ENCODE measurements around the gene PLCB1. TPM values are rescaled to one million over a fixed set of nuclear protein-coding genes. Genes with fewer than 3 reads are reported as not detected.

PLCB1 gene
- polyA plus RNA-seq, 1 donor (not counting 4 experiments of a cell fraction or from before 2014, with no cell fraction given): 0.37 TPM

DNA sequence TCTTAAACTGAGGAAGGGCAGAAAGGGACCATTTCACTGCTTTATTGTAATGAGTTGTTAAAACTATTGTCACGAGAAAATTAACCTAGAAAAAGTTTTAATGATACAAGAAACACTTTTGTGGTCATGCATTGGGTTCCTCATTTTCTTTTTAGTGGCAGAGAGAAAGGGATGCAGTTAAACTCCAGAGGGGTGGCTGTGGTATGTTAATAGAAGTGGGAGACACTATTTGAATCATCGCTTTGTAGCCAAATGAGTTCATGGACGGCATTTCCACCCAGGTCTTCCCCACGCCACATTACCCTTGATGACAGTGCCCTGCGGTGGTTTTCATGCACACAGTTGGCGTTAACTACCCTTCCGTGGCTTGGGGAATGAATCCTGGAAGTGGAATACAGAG is 235.6 kb downstream of the PLCB1 start:
- DNase-seq (ENCODE audit: low read depth, low spot score) (no peak), FAIRE-seq (no peak)
- Histone ChIP-seq H3K27ac (ENCODE audit: control insufficient read depth, insufficient read depth, low read length) (no peak overlapping the region), H3K79me2 (ENCODE audit: control insufficient read depth, insufficient read depth, low read length) (no peaks in the 10 kb centered on the region), H3K36me3 (ENCODE audit: control insufficient read depth in 2 of 2, extremely low read depth in 1 of 2, insufficient read depth in 2 of 2, low read length in 2 of 2) (no peaks in the 10 kb centered on the region), H3K9me1 (ENCODE audit: control insufficient read depth, extremely low read depth, insufficient read depth, low read length) (no peaks in the 10 kb centered on the region), H3K4me1 (ENCODE audit: control insufficient read depth, extremely low read depth, insufficient read depth, low read length) (no peaks in the 10 kb centered on the region), H3K9ac (ENCODE audit: control insufficient read depth, extremely low read depth, insufficient read depth, low read length) (no peak overlapping the region), H3K4me3 (ENCODE audit: control insufficient read depth in 2 of 3, extremely low read depth in 1 of 3, insufficient read depth in 2 of 3, low read depth in 1 of 3, low read length in 3 of 3) (no peak overlapping the region), H2AFZ (ENCODE audit: control insufficient read depth, low read length) (no peak overlapping the region), H3K27me3 (ENCODE audit: control insufficient read depth, extremely low read depth, insufficient read depth, low read length) (no peaks in the 10 kb centered on the region), H3K4me2 (ENCODE audit: control insufficient read depth, extremely low read depth, insufficient read depth, low read depth, low read length) (no peak overlapping the region), H4K20me1 (ENCODE audit: control insufficient read depth, extremely low read depth, insufficient read depth, low read length) (no peaks in the 10 kb centered on the region), H3K9me3 (ENCODE audit: control insufficient read depth, low read depth, low read length) (no peaks in the 10 kb centered on the region)
- dilution Hi-C loops (cut with MboI; ENCODE audit: extremely low pct_ligation_motif_present, low sequenced_read_pairs): no loop called here
- no peak for TF ChIP-seq EZH2 (IDR thresholded peaks at IDR 0.05; ENCODE audit: low read length)
- TF ChIP-seq, protein P1, sequence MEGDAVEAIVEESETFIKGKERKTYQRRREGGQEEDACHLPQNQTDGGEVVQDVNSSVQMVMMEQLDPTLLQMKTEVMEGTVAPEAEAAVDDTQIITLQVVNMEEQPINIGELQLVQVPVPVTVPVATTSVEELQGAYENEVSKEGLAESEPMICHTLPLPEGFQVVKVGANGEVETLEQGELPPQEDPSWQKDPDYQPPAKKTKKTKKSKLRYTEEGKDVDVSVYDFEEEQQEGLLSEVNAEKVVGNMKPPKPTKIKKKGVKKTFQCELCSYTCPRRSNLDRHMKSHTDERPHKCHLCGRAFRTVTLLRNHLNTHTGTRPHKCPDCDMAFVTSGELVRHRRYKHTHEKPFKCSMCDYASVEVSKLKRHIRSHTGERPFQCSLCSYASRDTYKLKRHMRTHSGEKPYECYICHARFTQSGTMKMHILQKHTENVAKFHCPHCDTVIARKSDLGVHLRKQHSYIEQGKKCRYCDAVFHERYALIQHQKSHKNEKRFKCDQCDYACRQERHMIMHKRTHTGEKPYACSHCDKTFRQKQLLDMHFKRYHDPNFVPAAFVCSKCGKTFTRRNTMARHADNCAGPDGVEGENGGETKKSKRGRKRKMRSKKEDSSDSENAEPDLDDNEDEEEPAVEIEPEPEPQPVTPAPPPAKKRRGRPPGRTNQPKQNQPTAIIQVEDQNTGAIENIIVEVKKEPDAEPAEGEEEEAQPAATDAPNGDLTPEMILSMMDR (optimal IDR thresholded peaks at IDR 0.05 in 1 of 3, IDR thresholded peaks at IDR 0.05 in 1 of 3, conservative IDR thresholded peaks at IDR 0.05 in 1 of 3; ENCODE audit: extremely low read depth in 1 of 3, insufficient read depth in 2 of 3, low read length in 3 of 3): no peak

DNA sequence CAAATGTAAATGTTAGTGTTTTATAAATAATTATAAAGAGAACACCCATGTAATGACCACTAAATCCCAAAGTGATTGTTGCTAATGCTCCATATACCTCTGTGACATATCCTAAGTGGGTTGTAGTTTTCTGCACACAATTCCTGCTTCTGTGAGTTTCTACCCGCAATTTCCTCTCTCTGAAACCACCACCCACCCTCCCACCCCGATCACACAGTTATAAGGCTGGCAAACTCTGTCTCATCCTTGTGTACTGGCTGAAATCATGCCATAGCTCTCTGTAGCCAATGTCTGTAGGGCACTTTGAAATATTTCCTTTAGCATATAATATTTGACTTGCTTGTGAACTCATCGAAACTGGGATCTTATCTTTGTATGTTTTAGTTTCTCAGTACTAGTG is 236.6 kb downstream of the PLCB1 start:
- Histone ChIP-seq H3K9ac (ENCODE audit: control insufficient read depth, extremely low read depth, insufficient read depth, low read length) (no peak overlapping the region), H3K4me2 (ENCODE audit: control insufficient read depth, extremely low read depth, insufficient read depth, low read depth, low read length) (no peak overlapping the region), H3K4me1 (ENCODE audit: control insufficient read depth, extremely low read depth, insufficient read depth, low read length) (no peaks in the 10 kb centered on the region), H3K9me3 (ENCODE audit: control insufficient read depth, low read depth, low read length) (no peaks in the 10 kb centered on the region), H3K79me2 (ENCODE audit: control insufficient read depth, insufficient read depth, low read length) (no peaks in the 10 kb centered on the region), H3K4me3 (ENCODE audit: control insufficient read depth in 2 of 3, extremely low read depth in 1 of 3, insufficient read depth in 2 of 3, low read depth in 1 of 3, low read length in 3 of 3) (no peak overlapping the region), H3K27ac (ENCODE audit: control insufficient read depth, insufficient read depth, low read length) (no peak overlapping the region), H2AFZ (ENCODE audit: control insufficient read depth, low read length) (no peak overlapping the region), H4K20me1 (ENCODE audit: control insufficient read depth, extremely low read depth, insufficient read depth, low read length) (no peaks in the 10 kb centered on the region), H3K36me3 (ENCODE audit: control insufficient read depth in 2 of 2, extremely low read depth in 1 of 2, insufficient read depth in 2 of 2, low read length in 2 of 2) (no peaks in the 10 kb centered on the region), H3K27me3 (ENCODE audit: control insufficient read depth, extremely low read depth, insufficient read depth, low read length) (no peaks in the 10 kb centered on the region), H3K9me1 (ENCODE audit: control insufficient read depth, extremely low read depth, insufficient read depth, low read length) (no peaks in the 10 kb centered on the region)
- DNase-seq (ENCODE audit: low read depth, low spot score) (no peak), FAIRE-seq (no peak)
- TF ChIP-seq, protein P1 (optimal IDR thresholded peaks at IDR 0.05 in 1 of 3, IDR thresholded peaks at IDR 0.05 in 1 of 3, conservative IDR thresholded peaks at IDR 0.05 in 1 of 3; ENCODE audit: extremely low read depth in 1 of 3, insufficient read depth in 2 of 3, low read length in 3 of 3): no peak
- no peak for TF ChIP-seq EZH2 (IDR thresholded peaks at IDR 0.05; ENCODE audit: low read length)
- dilution Hi-C loops (cut with MboI; ENCODE audit: extremely low pct_ligation_motif_present, low sequenced_read_pairs): no loop called here

All from keratinocyte (primary cell).